HFF-Myc (cell line): ENCODE data around the gene STON2.
"Not testable (repeated sequence)": the region's sequence is repeated elsewhere in the genome, so short reads cannot be mapped to it uniquely, and the experiment has no call there.

ENCODE experiments used
- DNase-seq: peaks from one replicate; pipeline ENCODE4 v3.0.0-alpha.2; 2011; ENCODE audit warnings: low read depth; ENCODE audit errors: extremely low read depth
- H3K4me3 ChIP-seq: replicated peaks from 2 replicates; pipeline ENCODE4 v1.5.1; 2011; ENCODE audit warnings: low read depth, mild to moderate bottlenecking, control low read depth, low read length
- CTCF ChIP-seq: IDR thresholded peaks from 2 replicates; pipeline ENCODE4 v1.5.1; 2012; ENCODE audit warnings: mild to moderate bottlenecking, low read depth, low read length, control low read depth; ENCODE audit errors: missing control alignments

Gene STON2

GRCh38 chr14:81231540-81231939 is 168.6 kb downstream of the STON2 start:
- no peak for DNase-seq
- H3K4me3 ChIP-seq = no peak overlapping the region
- TF ChIP-seq CTCF = no peak

GRCh38 chr14:81224222-81224621 is 175.9 kb downstream of the STON2 start:
- no peak for TF ChIP-seq CTCF
- no peak for DNase-seq

GRCh38 chr14:81223788-81224187 is 176.3 kb downstream of the STON2 start:
- not testable (repeated sequence) for DNase-seq, H3K4me3 ChIP-seq

More at GRCh38 chr14:81224222-81224621, 175.9 kb downstream of the STON2 start:
- H3K4me3 ChIP-seq = no peak overlapping the region

- no peak for DNase-seq
- no peak for TF ChIP-seq CTCF
- no peak overlapping the region for H3K4me3 ChIP-seq
Measured at GRCh38 chr14:81222691-81223090, 177.4 kb downstream of the STON2 start.

GRCh38 chr14:81222126-81222525 is 178.0 kb downstream of the STON2 start:
- no peak for TF ChIP-seq CTCF
- no peak for DNase-seq
- H3K4me3 ChIP-seq = no peak overlapping the region

- TF ChIP-seq CTCF = no peak
- no peak for DNase-seq
- H3K4me3 ChIP-seq = peak overlapping the region; percentile 80
Measured at GRCh38 chr14:81221579-81222102, 178.5 kb downstream of the STON2 start.

GRCh38 chr14:81220830-81221578 is 179.1 kb downstream of the STON2 start, which contains the start of gene GTF2A1:
TSS of gene GTF2A1 (minus strand) at chr14:81220959. CDS start at chr14:81220518, 441 bp downstream.
- DNase-seq = peak; percentile 89
- no peak for TF ChIP-seq CTCF
- H3K4me3 ChIP-seq = peak within 1 kb of the TSS; percentile 87
